ENCODE measurements around the gene SEBOX. TPM values are rescaled to one million over a fixed set of nuclear protein-coding genes. Genes with fewer than 3 reads are reported as not detected.

Gene SEBOX
- polyA plus RNA-seq, 1 experiment = not detected

- Histone ChIP-seq H3K9me3 (ENCODE audit: control insufficient read depth, insufficient read depth, low read length) (no peaks in the 10 kb centered on the region), H3K4me3 (ENCODE audit: low read depth, low read length) (peak overlapping the region; percentile 83), H3K27me3 (ENCODE audit: control insufficient read depth, insufficient read depth, low read length) (no peaks in the 10 kb centered on the region), H3K27ac (ENCODE audit: low read depth, low read length) (no peak overlapping the region)
- POLR2A ChIA-PET = interaction anchor here (0.7 kb wide), 1 partner anchor 16 kb away, joined by 3 read pairs; the partner anchor contains the start of genes IFT20 and TNFAIP1
- CTCF ChIA-PET = interaction anchor here (1.0 to 1.4 kb wide), 2 partner anchors 11 to 68 kb away, joined by 3 read pairs; no protein-coding TSS in a partner anchor
- DNase-seq (ENCODE audit: low read depth, low spot score) = no peak
- TF ChIP-seq CTCF (IDR thresholded peaks at IDR 0.05; ENCODE audit: low read depth, low read length) = no peak
These were observed 45.4 kb downstream of the SEBOX start for GRCh38 chr17:28319598-28319935.

- peak; percentile 94 for DNase-seq (ENCODE audit: low read depth, low spot score)
- peak within 1 kb of the TSS; percentile 83 for H3K4me3 ChIP-seq (ENCODE audit: low read depth, low read length)
- ChIA-PET POLR2A (interaction anchor here (0.7 kb wide), 1 partner anchor 17 kb away, joined by 3 read pairs; the partner anchor contains the start of genes IFT20 and TNFAIP1), CTCF (interaction anchor here (1.0 to 1.4 kb wide), 2 partner anchors 11 to 68 kb away, joined by 3 read pairs; no protein-coding TSS in a partner anchor)
- TF ChIP-seq CTCF (IDR thresholded peaks at IDR 0.05; ENCODE audit: low read depth, low read length) = 0 out of 2 replicates have a peak, but pooled peaks have one; percentile 13
- peak within 1 kb of the TSS; percentile 52 for H3K27ac ChIP-seq (ENCODE audit: low read depth, low read length)
- no peaks in the 10 kb centered on the region for H3K27me3 ChIP-seq (ENCODE audit: control insufficient read depth, insufficient read depth, low read length)
- no peaks in the 10 kb centered on the region for H3K9me3 ChIP-seq (ENCODE audit: control insufficient read depth, insufficient read depth, low read length)
These were observed 46.0 kb downstream of the SEBOX start, which contains the start of gene TMEM97 for GRCh38 chr17:28318759-28319597. TSS of gene TMEM97 (plus strand) at chr17:28319200. CDS start at chr17:28319240, 40 bp downstream.

- no peak for DNase-seq (ENCODE audit: low read depth, low spot score)
- H3K27me3 ChIP-seq (ENCODE audit: control insufficient read depth, insufficient read depth, low read length) = no peaks in the 10 kb centered on the region
- peak overlapping the region; percentile 83 for H3K4me3 ChIP-seq (ENCODE audit: low read depth, low read length)
- H3K27ac ChIP-seq (ENCODE audit: low read depth, low read length) = no peak overlapping the region
- ChIA-PET POLR2A (interaction anchor here (1.3 kb wide), 1 partner anchor 18 kb away, joined by 4 read pairs; the partner anchor contains the start of genes IFT20 and TNFAIP1), CTCF (interaction anchor here (0.6 kb wide), 1 partner anchor 115 kb away, joined by 4 read pairs; no protein-coding TSS in a partner anchor)
- no peak for TF ChIP-seq CTCF (IDR thresholded peaks at IDR 0.05; ENCODE audit: low read depth, low read length)
- H3K9me3 ChIP-seq (ENCODE audit: control insufficient read depth, insufficient read depth, low read length) = no peaks in the 10 kb centered on the region
These were observed 46.8 kb downstream of the SEBOX start for GRCh38 chr17:28317966-28318758.

- Histone ChIP-seq H3K4me3 (ENCODE audit: low read depth, low read length) (no peak overlapping the region), H3K27ac (ENCODE audit: low read depth, low read length) (no peak overlapping the region), H3K27me3 (ENCODE audit: control insufficient read depth, insufficient read depth, low read length) (peaks cover 8% of the 10 kb centered on the region), H3K9me3 (ENCODE audit: control insufficient read depth, insufficient read depth, low read length) (no peaks in the 10 kb centered on the region)
- TF ChIP-seq CTCF (IDR thresholded peaks at IDR 0.05; ENCODE audit: low read depth, low read length) = no peak
- DNase-seq (ENCODE audit: low read depth, low spot score) = no peak
- ChIA-PET CTCF (no interaction called here), POLR2A (interaction anchor here (1.3 kb wide), 1 partner anchor 18 kb away, joined by 4 read pairs; the partner anchor contains the start of genes IFT20 and TNFAIP1)
These were observed 47.7 kb downstream of the SEBOX start for GRCh38 chr17:28317099-28317965.
